Chondrocyte (in vitro differentiated cells): ENCODE results near the gene BSCL2. TPM values are rescaled to one million over a fixed set of nuclear protein-coding genes. Genes with fewer than 3 reads are reported as not detected.

Experiments used
- DNase-seq: peaks from one replicate; pipeline ENCODE4 v3.0.0; 2021; ENCODE audit warnings: mixed read lengths, low spot score
- H3K27ac Mint-ChIP-seq: one replicate; pipeline ENCODE4 v1.8.0; 2021; ENCODE audit warnings: mild to moderate bottlenecking, moderate library complexity, mixed read lengths; ENCODE audit not compliant: unreplicated experiment
- H3K27me3 Mint-ChIP-seq: 2 replicates; pipeline ENCODE4 v1.8.0; 2021; ENCODE audit warnings: low read depth, mixed read lengths
- H3K36me3 Mint-ChIP-seq: 2 replicates; pipeline ENCODE4 v1.8.0; 2021; ENCODE audit warnings: low read depth, mixed read lengths
- H3K4me1 Mint-ChIP-seq: 2 replicates; pipeline ENCODE4 v1.8.0; 2021; ENCODE audit warnings: low read depth, mild to moderate bottlenecking, mixed read lengths
- H3K4me3 Mint-ChIP-seq: one replicate; pipeline ENCODE4 v1.8.0; 2021; ENCODE audit warnings: mild to moderate bottlenecking, moderate library complexity, mixed read lengths; ENCODE audit not compliant: unreplicated experiment
- H3K9me3 Mint-ChIP-seq: 2 replicates; pipeline ENCODE4 v1.8.0; 2021; ENCODE audit warnings: low read depth, mixed read lengths
- total RNA-seq: library from RNA; stranded (reverse); gene quantifications from 3 replicates; pipeline ENCODE4 v1.2.1, GENCODE V29; 2021
- TF ChIP-seq, protein P1 (sequence below): fragments of 200-600 bp; sonication (generic); IDR thresholded peaks from 2 replicates; pipeline ENCODE4 v1.5.0; 2021; ENCODE audit warnings: antibody characterized with exemption, mild to moderate bottlenecking, moderate library complexity

Gene BSCL2
- total RNA-seq, 1 donor from 2014 or later: 43.2 TPM

DNA sequence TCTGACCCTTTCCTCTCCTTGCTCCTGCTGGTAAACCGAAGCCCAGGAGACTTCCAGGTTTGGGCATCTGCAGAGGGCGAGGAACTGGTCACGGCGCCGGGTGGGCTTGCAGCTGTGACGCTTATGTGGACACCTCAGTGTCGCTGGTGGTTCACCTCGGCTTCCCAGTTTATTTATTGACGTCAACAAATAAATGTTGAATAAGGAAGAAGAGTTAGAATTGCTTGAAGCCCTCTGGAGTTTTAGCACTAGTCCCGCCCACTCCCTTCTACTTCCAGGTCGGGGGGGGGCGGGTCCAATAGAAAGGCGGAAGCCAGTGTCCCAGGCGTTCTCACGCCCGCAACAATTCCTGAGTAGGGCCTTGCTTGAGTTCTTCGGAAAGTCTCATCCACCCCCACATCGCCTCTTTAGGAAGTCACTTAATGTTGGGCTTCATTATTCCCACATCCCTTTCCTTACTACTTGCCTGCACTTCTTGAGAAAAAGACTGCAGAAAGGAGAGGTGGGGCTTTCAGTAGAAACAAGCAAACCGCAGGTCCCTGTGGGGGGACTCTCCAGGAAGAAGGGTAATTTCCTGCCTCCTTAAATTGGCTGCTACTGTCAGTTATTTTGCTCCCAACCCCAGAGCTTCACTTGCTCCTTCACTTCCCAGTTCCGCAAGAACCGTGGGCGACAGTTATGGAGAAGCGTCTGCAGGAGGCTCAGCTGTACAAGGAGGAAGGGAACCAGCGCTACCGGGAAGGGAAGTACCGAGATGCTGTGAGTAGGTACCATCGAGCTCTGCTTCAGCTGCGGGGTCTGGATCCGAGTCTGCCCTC lies 21.2 kb upstream of the BSCL2 start, which contains the start of gene TTC9C:
Gene TTC9C, plus strand, starts transcription at position 316 of the 818 bp plus-strand sequence. Its CDS starts 363 bp downstream, at position 679.
- Mint-ChIP-seq H3K27ac (peak within 1 kb of the TSS; percentile 98), H3K27me3 (no peaks in the 10 kb centered on the region), H3K4me1 (peaks cover 50% of the 10 kb centered on the region), H3K4me3 (peak within 1 kb of the TSS; percentile 96), H3K36me3 (peaks cover 13% of the 10 kb centered on the region), H3K9me3 (no peaks in the 10 kb centered on the region)
- TF ChIP-seq, protein P1, sequence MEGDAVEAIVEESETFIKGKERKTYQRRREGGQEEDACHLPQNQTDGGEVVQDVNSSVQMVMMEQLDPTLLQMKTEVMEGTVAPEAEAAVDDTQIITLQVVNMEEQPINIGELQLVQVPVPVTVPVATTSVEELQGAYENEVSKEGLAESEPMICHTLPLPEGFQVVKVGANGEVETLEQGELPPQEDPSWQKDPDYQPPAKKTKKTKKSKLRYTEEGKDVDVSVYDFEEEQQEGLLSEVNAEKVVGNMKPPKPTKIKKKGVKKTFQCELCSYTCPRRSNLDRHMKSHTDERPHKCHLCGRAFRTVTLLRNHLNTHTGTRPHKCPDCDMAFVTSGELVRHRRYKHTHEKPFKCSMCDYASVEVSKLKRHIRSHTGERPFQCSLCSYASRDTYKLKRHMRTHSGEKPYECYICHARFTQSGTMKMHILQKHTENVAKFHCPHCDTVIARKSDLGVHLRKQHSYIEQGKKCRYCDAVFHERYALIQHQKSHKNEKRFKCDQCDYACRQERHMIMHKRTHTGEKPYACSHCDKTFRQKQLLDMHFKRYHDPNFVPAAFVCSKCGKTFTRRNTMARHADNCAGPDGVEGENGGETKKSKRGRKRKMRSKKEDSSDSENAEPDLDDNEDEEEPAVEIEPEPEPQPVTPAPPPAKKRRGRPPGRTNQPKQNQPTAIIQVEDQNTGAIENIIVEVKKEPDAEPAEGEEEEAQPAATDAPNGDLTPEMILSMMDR: peak; percentile 10
- no peak for DNase-seq

DNA sequence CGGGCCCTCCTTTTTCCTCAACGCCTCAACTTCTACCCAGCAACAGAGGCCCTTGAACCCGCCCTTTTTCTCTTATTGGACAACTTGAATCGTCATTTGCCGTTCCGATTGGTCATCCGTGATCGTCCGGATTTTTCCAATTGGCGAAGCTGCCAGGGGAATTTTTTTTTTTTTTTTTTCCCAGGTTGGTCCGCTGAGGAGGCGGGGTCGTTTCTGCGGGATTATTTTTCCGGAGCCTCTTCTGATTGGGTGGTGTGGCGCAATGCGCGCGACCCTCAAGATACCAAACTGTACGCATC lies 20.6 kb upstream of the BSCL2 start:
- peaks cover 10% of the 10 kb centered on the region for H3K36me3 Mint-ChIP-seq
- peaks cover 46% of the 10 kb centered on the region for H3K4me1 Mint-ChIP-seq
- H3K27me3 Mint-ChIP-seq: no peaks in the 10 kb centered on the region
- no peaks in the 10 kb centered on the region for H3K9me3 Mint-ChIP-seq
- DNase-seq: no peak
- peak overlapping the region; percentile 98 for H3K27ac Mint-ChIP-seq
- peak overlapping the region; percentile 96 for H3K4me3 Mint-ChIP-seq
- TF ChIP-seq, protein P1: no peak

DNA sequence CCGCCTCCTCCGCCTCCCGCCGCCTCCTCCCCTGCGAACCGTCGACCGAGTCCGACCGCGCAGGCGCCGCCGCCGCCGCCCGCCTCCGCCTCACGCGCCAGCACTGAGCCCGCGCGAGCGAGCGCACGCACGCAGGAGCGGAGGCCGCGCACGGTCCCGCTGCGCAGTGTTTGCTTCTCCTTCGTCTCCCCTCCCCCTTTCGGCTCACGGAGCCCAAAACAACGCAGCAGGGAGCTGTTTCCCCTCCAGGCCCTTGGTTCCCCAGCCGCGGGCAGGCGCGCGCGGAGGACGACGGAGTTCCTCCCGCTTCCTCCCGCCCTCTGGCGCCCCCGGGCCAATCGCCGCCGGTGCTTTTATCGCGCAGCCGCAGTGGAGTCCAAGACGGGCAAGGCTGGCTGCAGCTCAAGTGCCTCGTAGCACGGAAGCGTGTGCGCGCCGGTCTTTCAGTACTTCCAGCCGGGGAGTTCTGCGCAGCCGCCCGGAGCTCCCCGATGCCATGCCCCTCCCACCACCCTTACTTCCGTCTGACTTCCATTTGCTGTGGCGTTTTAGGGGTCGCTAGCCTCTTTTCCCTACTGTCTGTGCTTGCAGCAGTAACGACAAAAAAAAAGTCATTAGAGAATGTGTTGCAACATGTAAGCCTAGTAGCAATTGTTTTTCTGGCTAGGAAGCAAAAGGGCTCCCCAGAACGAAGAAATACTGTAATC lies 20.1 kb upstream of the BSCL2 start, which contains the start of gene HNRNPUL2:
Gene HNRNPUL2, minus strand, starts transcription at position 293 of the 707 bp plus-strand sequence. CDS start 301 bp downstream, outside the sequence.
- TF ChIP-seq, protein P1: peak; percentile 38
- peaks cover 49% of the 10 kb centered on the region for H3K4me1 Mint-ChIP-seq
- H3K9me3 Mint-ChIP-seq: no peaks in the 10 kb centered on the region
- H3K36me3 Mint-ChIP-seq: peaks cover 15% of the 10 kb centered on the region
- H3K27me3 Mint-ChIP-seq: no peaks in the 10 kb centered on the region
- H3K4me3 Mint-ChIP-seq: peak within 1 kb of the TSS; percentile 96
- peak within 1 kb of the TSS; percentile 98 for H3K27ac Mint-ChIP-seq
- peak; percentile 99 for DNase-seq

DNA sequence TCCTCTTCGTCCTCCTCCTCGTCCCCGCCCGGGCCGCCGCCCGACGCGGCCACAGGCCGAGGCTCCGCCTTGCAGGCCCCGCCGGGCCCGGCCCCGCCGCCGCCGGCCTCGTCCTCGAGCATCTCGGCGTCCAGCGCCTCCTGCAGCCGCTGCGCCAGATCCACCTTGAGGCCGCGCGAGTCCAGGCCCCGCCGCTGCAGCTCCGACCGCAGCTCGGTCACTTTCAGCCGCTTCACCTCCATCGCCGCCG lies 19.6 kb upstream of the BSCL2 start:
- Mint-ChIP-seq H3K36me3 (peaks cover 20% of the 10 kb centered on the region), H3K27me3 (no peaks in the 10 kb centered on the region), H3K4me1 (peaks cover 53% of the 10 kb centered on the region), H3K27ac (peak overlapping the region; percentile 98), H3K4me3 (peak overlapping the region; percentile 96), H3K9me3 (no peaks in the 10 kb centered on the region)
- peak; percentile 97 for DNase-seq
- TF ChIP-seq, protein P1: no peak

DNA sequence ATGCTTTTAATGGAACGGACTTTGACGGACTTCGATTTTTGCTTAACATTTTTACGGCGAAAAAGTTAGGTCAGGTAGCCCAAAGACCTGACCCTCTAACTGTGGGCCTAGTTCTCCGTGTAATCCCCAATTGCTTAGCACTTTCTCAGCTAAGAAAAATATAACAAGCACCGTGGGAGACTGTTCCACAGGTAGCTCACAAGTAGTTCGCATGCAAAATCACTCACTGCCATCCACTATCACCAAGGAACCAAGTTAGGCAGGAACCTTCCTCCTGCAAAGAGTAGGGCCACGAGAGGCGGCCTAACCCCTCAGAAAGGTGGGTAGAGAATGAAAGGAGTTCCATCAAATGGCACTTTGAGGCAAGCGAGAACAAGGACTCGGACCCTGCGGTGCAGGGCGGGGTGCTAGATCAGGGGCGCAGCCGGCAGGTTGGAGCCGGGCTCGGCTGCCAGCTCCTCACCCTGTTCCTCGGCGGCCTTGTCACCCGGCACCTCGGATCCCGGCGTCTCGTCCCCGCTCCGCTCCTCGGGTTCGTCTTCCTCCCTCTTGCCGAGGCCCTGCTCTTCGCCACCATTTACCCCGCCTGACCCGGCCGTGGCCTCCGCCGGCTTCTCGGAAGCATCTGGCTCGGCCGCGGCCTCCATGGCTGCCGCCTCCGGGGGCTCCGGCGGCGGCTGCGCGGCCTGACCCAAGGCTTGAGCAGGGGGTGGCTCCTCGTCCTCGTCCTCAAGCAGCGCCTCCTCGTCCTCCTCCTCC lies 19.1 kb upstream of the BSCL2 start:
- peak overlapping the region; percentile 98 for H3K27ac Mint-ChIP-seq
- H3K27me3 Mint-ChIP-seq: no peaks in the 10 kb centered on the region
- H3K4me1 Mint-ChIP-seq: peaks cover 53% of the 10 kb centered on the region
- H3K36me3 Mint-ChIP-seq: peaks cover 24% of the 10 kb centered on the region
- peak; percentile 86 for DNase-seq
- TF ChIP-seq, protein P1: no peak
- peak overlapping the region; percentile 96 for H3K4me3 Mint-ChIP-seq
- no peaks in the 10 kb centered on the region for H3K9me3 Mint-ChIP-seq
